ENCODE measurements around the gene PPARG. TPM values are rescaled to one million over a fixed set of nuclear protein-coding genes. Genes with fewer than 3 reads are reported as not detected.
A peak's percentile ranks its signal among the peaks of the same experiment; 100 is the strongest.

PPARG gene
- polyA plus RNA-seq, 6 donors from 2014 or later: not detected

DNA sequence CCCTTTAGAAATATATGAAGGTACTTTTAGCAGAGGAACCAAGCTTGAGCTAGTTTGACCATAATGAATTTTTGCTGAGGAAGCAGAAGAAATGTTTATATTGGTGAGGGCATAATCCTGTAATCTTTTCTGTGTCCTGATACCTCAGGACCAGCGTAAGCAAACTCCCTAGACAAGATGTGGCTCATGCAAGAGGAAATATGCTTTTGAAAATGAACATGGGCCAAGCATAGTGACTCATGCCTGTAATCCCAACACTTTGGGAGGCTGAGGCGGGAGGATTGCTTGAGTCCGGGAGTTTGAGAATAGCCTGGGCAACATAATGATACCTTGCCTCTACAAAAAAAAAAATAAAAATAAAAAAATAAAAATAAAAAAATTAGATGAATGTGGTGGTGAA is 78.5 kb downstream of the PPARG start:
- ATAC-seq (ENCODE audit: low read depth in 2 of 2): no peak
- Mint-ChIP-seq H3K4me3 (no peak overlapping the region), H3K9me3 (peaks cover 0 to 8% (median 0%) of the 10 kb centered on the region in 7 donors), H3K27me3 (peaks cover 12 to 17% (median 15%) of the 10 kb centered on the region in 3 donors), H3K27ac (no peak overlapping the region), H3K36me3 (no peaks in the 10 kb centered on the region), H3K4me1 (peaks cover 7 to 11% (median 9%) of the 10 kb centered on the region in 3 donors)
- no peak for DNase-seq

GRCh38 chr3:12369029-12369428 is 80.2 kb downstream of the PPARG start:
- Mint-ChIP-seq H3K4me3 (no peak overlapping the region), H3K9me3 (peaks cover 0 to 8% (median 0%) of the 10 kb centered on the region in 7 donors), H3K4me1 (peaks cover 1 to 3% (median 2%) of the 10 kb centered on the region in 3 donors), H3K27me3 (peaks cover 20 to 26% (median 24%) of the 10 kb centered on the region in 3 donors), H3K36me3 (no peaks in the 10 kb centered on the region), H3K27ac (peak overlapping the region in 1 of 6 donors; percentile 90)
- ATAC-seq (ENCODE audit: low read depth in 2 of 2) (no peak), DNase-seq (no peak)

GRCh38 chr3:12369598-12369997 is 80.7 kb downstream of the PPARG start:
- H3K36me3 Mint-ChIP-seq: no peaks in the 10 kb centered on the region
- no peaks in the 10 kb centered on the region for H3K4me1 Mint-ChIP-seq
- no peak overlapping the region for H3K27ac Mint-ChIP-seq
- no peak overlapping the region for H3K4me3 Mint-ChIP-seq
- DNase-seq (no peak), ATAC-seq (ENCODE audit: low read depth in 2 of 2) (no peak)
- peaks cover 23 to 32% (median 30%) of the 10 kb centered on the region in 3 donors for H3K27me3 Mint-ChIP-seq
- peaks cover 0 to 8% (median 0%) of the 10 kb centered on the region in 7 donors for H3K9me3 Mint-ChIP-seq

DNA sequence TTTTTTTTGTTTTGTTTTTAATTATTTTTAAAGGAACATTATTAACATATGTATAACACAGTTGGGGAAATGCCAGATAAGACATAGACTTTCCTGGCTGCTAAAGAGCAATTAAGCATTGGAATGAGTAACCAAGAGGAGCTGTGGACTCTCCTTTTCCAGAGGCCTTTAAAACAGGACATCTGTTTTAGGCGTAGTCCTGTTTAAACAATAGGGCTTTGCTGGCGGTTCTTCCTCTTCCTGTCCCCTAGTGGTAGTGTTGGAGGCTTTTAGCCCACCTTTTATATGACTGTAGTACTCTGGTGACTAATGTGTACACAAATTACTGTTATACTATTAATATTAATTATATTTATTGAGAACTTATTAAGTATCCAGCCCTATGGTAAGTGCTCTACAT is 81.9 kb downstream of the PPARG start:
- H3K4me3 Mint-ChIP-seq: no peak overlapping the region
- DNase-seq (no peak), ATAC-seq (ENCODE audit: low read depth in 2 of 2) (no peak)
- peaks cover 0 to 8% (median 0%) of the 10 kb centered on the region in 7 donors for H3K9me3 Mint-ChIP-seq
- H3K36me3 Mint-ChIP-seq: no peaks in the 10 kb centered on the region
- H3K27me3 Mint-ChIP-seq: peaks cover 23 to 40% (median 35%) of the 10 kb centered on the region in 3 donors
- H3K27ac Mint-ChIP-seq: no peak overlapping the region
- no peaks in the 10 kb centered on the region for H3K4me1 Mint-ChIP-seq

GRCh38 chr3:12371525-12372140 is 82.8 kb downstream of the PPARG start:
- no peak for ATAC-seq (ENCODE audit: low read depth in 2 of 2)

DNA sequence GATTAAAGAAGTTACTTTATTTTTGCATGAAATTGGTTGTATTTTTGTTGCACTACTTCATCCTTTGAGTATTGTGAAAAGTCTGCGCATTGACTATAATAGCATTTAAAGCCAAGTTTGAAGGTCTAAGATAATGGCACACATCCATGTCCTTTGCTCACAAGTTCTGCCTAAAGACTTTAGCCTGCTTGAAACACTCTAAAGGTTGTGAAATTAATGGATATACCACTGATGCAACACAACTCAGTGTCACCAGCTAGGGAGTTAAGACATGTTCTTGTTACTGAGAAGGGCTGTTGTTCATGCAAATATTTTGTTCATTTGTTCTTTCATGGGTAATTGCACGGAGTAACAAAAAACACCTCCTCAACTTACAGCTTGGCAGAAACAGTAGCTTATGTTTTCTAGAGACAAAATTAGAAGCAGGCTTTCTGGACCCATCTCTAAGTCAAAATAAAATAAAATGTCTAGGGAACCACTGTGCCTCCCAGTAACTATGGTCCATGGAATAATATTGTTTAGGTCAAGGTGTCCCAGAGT is 83.9 kb downstream of the PPARG start:
- Mint-ChIP-seq H3K4me1 (no peaks in the 10 kb centered on the region), H3K9me3 (no peaks in the 10 kb centered on the region), H3K27me3 (peaks cover 22 to 42% (median 40%) of the 10 kb centered on the region in 3 donors), H3K27ac (no peak overlapping the region), H3K36me3 (no peaks in the 10 kb centered on the region), H3K4me3 (no peak overlapping the region)
- ATAC-seq (ENCODE audit: low read depth in 2 of 2): no peak
- DNase-seq: no peak

More at GRCh38 chr3:12371525-12372140, 82.8 kb downstream of the PPARG start:
- H3K4me1 Mint-ChIP-seq: no peaks in the 10 kb centered on the region
- DNase-seq: no peak
- no peaks in the 10 kb centered on the region for H3K36me3 Mint-ChIP-seq
- H3K27ac Mint-ChIP-seq: no peak overlapping the region
- peaks cover 20 to 40% (median 35%) of the 10 kb centered on the region in 3 donors for H3K27me3 Mint-ChIP-seq
- H3K9me3 Mint-ChIP-seq: peaks cover 0 to 2% (median 0%) of the 10 kb centered on the region in 7 donors
- no peak overlapping the region for H3K4me3 Mint-ChIP-seq

GRCh38 chr3:12375572-12375971 is 86.7 kb downstream of the PPARG start:
- ATAC-seq (ENCODE audit: low read depth in 2 of 2) (no peak), DNase-seq (no peak)
- H3K36me3 Mint-ChIP-seq: no peaks in the 10 kb centered on the region
- H3K9me3 Mint-ChIP-seq: no peaks in the 10 kb centered on the region
- no peak overlapping the region for H3K27ac Mint-ChIP-seq
- H3K27me3 Mint-ChIP-seq: peaks cover 15 to 33% (median 24%) of the 10 kb centered on the region in 3 donors
- H3K4me3 Mint-ChIP-seq: no peak overlapping the region
- peaks cover 4 to 10% (median 8%) of the 10 kb centered on the region in 3 donors for H3K4me1 Mint-ChIP-seq

DNA sequence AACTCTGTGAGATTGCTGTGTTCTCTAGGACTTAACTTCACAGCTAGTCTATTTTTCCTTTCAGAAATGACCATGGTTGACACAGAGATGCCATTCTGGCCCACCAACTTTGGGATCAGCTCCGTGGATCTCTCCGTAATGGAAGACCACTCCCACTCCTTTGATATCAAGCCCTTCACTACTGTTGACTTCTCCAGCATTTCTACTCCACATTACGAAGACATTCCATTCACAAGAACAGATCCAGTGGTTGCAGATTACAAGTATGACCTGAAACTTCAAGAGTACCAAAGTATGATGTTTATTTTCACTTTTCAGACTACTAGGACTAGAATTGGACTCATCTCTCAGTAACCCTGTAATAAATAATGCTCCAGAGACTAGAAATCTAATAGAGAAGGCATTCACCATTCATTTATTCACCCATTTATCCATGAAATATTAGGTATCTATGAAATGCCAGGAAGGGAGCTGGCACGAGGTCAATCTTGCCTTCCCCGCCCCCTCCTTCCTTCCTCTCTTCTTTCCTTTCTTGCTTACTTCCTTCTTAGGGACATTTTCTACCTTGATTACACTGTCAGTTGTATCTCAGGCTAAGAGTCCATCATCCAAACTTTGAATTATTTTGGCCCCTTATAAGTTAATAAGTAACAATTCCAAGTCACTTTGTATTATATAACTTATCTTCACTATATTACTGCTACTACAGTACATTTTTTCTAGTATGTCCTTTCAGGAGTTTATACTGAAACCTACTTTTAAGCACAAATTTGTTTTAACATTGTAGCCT is 91.0 kb downstream of the PPARG start:
- Mint-ChIP-seq H3K36me3 (no peaks in the 10 kb centered on the region), H3K27ac (peak overlapping the region in 1 of 6 donors; percentile 16), H3K27me3 (peaks cover 4 to 17% (median 6%) of the 10 kb centered on the region in 3 donors), H3K9me3 (no peaks in the 10 kb centered on the region), H3K4me1 (peaks cover 4 to 10% (median 8%) of the 10 kb centered on the region in 3 donors), H3K4me3 (no peak overlapping the region)
- ATAC-seq (ENCODE audit: low read depth in 2 of 2) (no peak), DNase-seq (no peak)

DNA sequence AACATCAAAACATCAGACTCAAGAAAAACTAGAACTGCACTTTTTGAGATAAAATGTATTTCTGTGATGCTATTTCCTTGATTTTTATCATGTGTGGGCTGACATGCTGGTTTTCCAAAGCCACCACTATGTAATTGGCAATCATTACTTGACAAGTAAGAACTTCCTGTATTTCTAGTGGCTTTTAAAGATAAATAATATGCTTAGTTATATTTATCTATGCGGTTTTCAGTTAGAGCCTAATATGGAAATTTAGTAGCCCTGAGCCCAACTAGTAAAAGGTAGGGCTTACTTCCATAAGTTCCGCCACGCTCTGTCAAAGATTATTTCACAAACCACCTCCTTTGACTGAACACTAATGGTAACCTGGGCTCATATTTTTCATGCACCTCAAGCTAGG is 91.6 kb downstream of the PPARG start:
- no peak for DNase-seq
- H3K36me3 Mint-ChIP-seq: no peaks in the 10 kb centered on the region
- H3K27me3 Mint-ChIP-seq: peaks cover under 1 to 13% (median 6%) of the 10 kb centered on the region in 3 donors
- H3K9me3 Mint-ChIP-seq: no peaks in the 10 kb centered on the region
- ATAC-seq (ENCODE audit: low read depth in 2 of 2): no peak
- H3K4me3 Mint-ChIP-seq: no peak overlapping the region
- peak overlapping the region in 1 of 6 donors; percentile 16 for H3K27ac Mint-ChIP-seq
- peaks cover 4 to 10% (median 8%) of the 10 kb centered on the region in 3 donors for H3K4me1 Mint-ChIP-seq

GRCh38 chr3:12381199-12381598 is 92.3 kb downstream of the PPARG start:
- Mint-ChIP-seq H3K4me3 (no peak overlapping the region), H3K9me3 (no peaks in the 10 kb centered on the region), H3K27me3 (peaks cover 0 to 13% (median 9%) of the 10 kb centered on the region in 3 donors), H3K36me3 (no peaks in the 10 kb centered on the region), H3K4me1 (peaks cover 4 to 10% (median 8%) of the 10 kb centered on the region in 3 donors), H3K27ac (no peak overlapping the region)
- ATAC-seq (ENCODE audit: low read depth in 2 of 2) (no peak), DNase-seq (no peak)

GRCh38 chr3:12383218-12383617 is 94.3 kb downstream of the PPARG start:
- no peak for ATAC-seq (ENCODE audit: low read depth in 2 of 2)
- peaks cover 4 to 10% (median 8%) of the 10 kb centered on the region in 3 donors for H3K4me1 Mint-ChIP-seq
- H3K27me3 Mint-ChIP-seq: peaks cover 5 to 20% (median 10%) of the 10 kb centered on the region in 3 donors

DNA sequence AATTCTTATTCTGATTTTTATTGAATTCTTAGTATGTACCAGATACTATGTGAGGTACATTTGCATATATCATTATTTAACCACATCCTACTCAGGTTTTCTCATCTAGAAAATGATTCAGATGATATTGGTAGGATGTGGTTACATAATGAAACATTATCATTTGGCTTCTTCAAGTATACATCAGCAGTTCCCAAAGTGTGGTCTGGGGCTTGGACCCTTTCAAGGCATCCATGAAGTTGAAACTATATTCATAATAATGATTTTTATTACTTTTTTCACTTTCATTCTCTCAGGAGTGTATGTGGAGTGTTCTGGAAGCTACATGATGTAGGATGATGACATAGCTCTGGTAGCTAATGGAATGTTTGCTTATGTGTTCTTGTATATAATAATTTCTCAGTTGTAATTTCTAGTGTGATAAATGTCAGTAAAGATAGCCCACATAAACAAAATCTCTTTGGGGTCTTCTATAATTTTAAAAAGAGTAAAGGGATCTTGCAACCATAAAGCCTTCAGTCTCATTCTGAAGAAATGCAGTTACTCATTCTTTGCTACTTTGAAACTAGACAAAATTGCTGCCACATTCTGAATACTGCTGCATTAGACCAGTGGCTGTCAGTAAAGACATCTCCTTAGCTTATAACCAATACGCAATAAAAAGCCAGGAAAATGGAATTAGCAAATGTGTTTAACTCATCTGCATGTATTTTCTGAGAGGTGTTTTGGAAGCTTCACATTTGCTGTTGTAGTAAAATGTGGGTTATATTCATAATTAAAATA is 95.8 kb downstream of the PPARG start:
- Mint-ChIP-seq H3K27ac (no peak overlapping the region), H3K27me3 (peaks cover 12 to 30% (median 16%) of the 10 kb centered on the region in 3 donors), H3K9me3 (peaks cover 0 to 18% (median 4%) of the 10 kb centered on the region in 7 donors), H3K36me3 (no peaks in the 10 kb centered on the region), H3K4me3 (no peak overlapping the region), H3K4me1 (peaks cover 4 to 7% (median 7%) of the 10 kb centered on the region in 3 donors)
- ATAC-seq (ENCODE audit: low read depth in 2 of 2) (no peak), DNase-seq (no peak)

More at GRCh38 chr3:12383218-12383617, 94.3 kb downstream of the PPARG start:
- H3K4me3 Mint-ChIP-seq: no peak overlapping the region
- no peak for DNase-seq
- no peak overlapping the region for H3K27ac Mint-ChIP-seq
- peaks cover 0 to 12% (median 4%) of the 10 kb centered on the region in 7 donors for H3K9me3 Mint-ChIP-seq
- no peaks in the 10 kb centered on the region for H3K36me3 Mint-ChIP-seq

Data from naive B cell (primary cell).